ENCODE results near the gene BBS9. TPM values are rescaled to one million over a fixed set of nuclear protein-coding genes. Genes with fewer than 3 reads are reported as not detected.

The BBS9 gene
- total RNA-seq, 1 experiment from 2014 or later = 9.4 TPM

DNA sequence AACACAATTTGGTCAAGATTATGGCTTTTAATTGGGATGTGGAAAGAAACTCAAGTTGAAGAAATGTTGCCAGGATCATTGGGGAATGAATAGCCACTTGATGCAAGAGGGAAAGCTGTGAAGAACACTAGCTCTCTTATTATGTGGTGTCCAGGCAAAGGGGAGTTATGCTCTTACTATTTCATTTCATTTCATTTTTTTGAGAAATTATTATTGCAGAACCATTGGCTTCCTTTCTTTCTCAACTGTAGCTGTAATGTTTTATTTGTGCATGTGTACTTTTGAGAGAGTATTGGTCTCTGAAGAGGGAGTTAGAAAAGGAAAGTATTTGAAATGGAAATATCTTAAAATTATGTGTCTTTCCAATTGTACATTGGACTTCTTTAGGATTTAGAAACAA lies 463.4 kb downstream of the BBS9 start:
- H3K27me3 Mint-ChIP-seq (ENCODE audit: unreplicated experiment) = no peaks in the 10 kb centered on the region
- CTCF ChIA-PET = no interaction called here
- no peak for TF ChIP-seq CTCF (IDR thresholded peaks at IDR 0.05; ENCODE audit: unreplicated experiment)
- no peaks in the 10 kb centered on the region for H3K4me1 Mint-ChIP-seq (ENCODE audit: low read depth, unreplicated experiment)
- H3K4me3 Mint-ChIP-seq (ENCODE audit: low read depth, unreplicated experiment) = no peak overlapping the region
- no peak for DNase-seq
- no peak overlapping the region for H3K27ac Mint-ChIP-seq (ENCODE audit: unreplicated experiment)
- H3K36me3 Mint-ChIP-seq (ENCODE audit: insufficient read depth, unreplicated experiment) = no peaks in the 10 kb centered on the region
- no peaks in the 10 kb centered on the region for H3K9me3 Mint-ChIP-seq (ENCODE audit: low read depth, unreplicated experiment)
- intact Hi-C loops (cut with micrococcal nuclease; ENCODE audit: unreplicated experiment) = no loop called here
- no TSS peak for BruUV-seq (replicated peaks)

DNA sequence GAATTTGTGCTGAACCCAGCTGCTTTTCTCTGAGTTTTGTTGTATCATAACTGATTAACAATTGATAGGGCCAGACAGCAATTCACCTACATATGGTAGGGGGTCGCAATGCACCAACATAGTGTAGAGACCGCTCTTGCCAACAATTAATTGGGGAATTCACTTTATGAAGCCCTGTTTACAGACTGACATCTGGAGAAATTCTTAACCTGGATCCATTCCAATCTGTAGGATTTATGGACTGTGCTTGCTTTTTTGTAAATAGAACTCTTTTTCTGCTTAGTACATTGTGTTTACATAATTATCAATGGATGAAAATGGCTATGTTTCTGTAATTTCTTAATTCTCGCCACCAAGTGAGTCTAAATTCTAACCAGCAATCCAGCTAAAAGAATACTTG lies 464.2 kb downstream of the BBS9 start:
- intact Hi-C loops (cut with micrococcal nuclease; ENCODE audit: unreplicated experiment) = no loop called here
- no peak for TF ChIP-seq CTCF (IDR thresholded peaks at IDR 0.05; ENCODE audit: unreplicated experiment)
- Mint-ChIP-seq H3K4me1 (ENCODE audit: low read depth, unreplicated experiment) (no peaks in the 10 kb centered on the region), H3K27me3 (ENCODE audit: unreplicated experiment) (no peaks in the 10 kb centered on the region), H3K4me3 (ENCODE audit: low read depth, unreplicated experiment) (no peak overlapping the region), H3K27ac (ENCODE audit: unreplicated experiment) (no peak overlapping the region), H3K36me3 (ENCODE audit: insufficient read depth, unreplicated experiment) (no peaks in the 10 kb centered on the region), H3K9me3 (ENCODE audit: low read depth, unreplicated experiment) (no peaks in the 10 kb centered on the region)
- CTCF ChIA-PET = no interaction called here
- BruUV-seq (replicated peaks) = no TSS peak
- DNase-seq = no peak

DNA sequence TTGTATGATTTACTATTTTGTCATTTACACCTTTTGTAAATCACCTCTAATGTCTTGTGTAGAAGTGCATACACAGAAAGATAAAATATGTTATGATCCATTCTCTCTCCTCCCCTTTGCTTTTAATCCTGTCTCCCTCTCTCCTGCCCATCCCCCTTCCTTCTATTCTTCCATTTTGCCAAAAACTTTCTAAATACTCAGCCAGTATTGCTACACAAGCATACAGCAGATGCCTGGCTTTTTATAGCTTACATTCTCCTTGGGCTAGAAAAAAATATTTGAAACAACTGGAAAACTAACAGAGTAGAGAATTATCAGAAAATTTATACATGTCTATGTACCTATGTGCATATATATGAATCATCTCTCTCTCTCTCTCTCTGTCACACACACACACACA lies 467.3 kb downstream of the BBS9 start:
- Mint-ChIP-seq H3K4me3 (ENCODE audit: low read depth, unreplicated experiment) (no peak overlapping the region), H3K27me3 (ENCODE audit: unreplicated experiment) (no peaks in the 10 kb centered on the region), H3K9me3 (ENCODE audit: low read depth, unreplicated experiment) (no peaks in the 10 kb centered on the region), H3K4me1 (ENCODE audit: low read depth, unreplicated experiment) (no peaks in the 10 kb centered on the region), H3K36me3 (ENCODE audit: insufficient read depth, unreplicated experiment) (no peaks in the 10 kb centered on the region), H3K27ac (ENCODE audit: unreplicated experiment) (no peak overlapping the region)
- DNase-seq = no peak
- TF ChIP-seq CTCF (IDR thresholded peaks at IDR 0.05; ENCODE audit: unreplicated experiment) = no peak
- CTCF ChIA-PET = no interaction called here
- intact Hi-C loops (cut with micrococcal nuclease; ENCODE audit: unreplicated experiment) = no loop called here
- BruUV-seq (replicated peaks) = no TSS peak

- TF ChIP-seq CTCF (IDR thresholded peaks at IDR 0.05; ENCODE audit: unreplicated experiment) = no peak
- intact Hi-C loops (cut with micrococcal nuclease; ENCODE audit: unreplicated experiment) = no loop called here
- Mint-ChIP-seq H3K9me3 (ENCODE audit: low read depth, unreplicated experiment) (no peaks in the 10 kb centered on the region), H3K27ac (ENCODE audit: unreplicated experiment) (no peak overlapping the region), H3K27me3 (ENCODE audit: unreplicated experiment) (no peaks in the 10 kb centered on the region), H3K36me3 (ENCODE audit: insufficient read depth, unreplicated experiment) (no peaks in the 10 kb centered on the region), H3K4me1 (ENCODE audit: low read depth, unreplicated experiment) (no peaks in the 10 kb centered on the region), H3K4me3 (ENCODE audit: low read depth, unreplicated experiment) (no peak overlapping the region)
- CTCF ChIA-PET = interaction anchor here (0.6 kb wide), 2 partner anchors 21 to 425 kb away, joined by 3 read pairs; no protein-coding TSS in a partner anchor
- no TSS peak for BruUV-seq (replicated peaks)
- DNase-seq = no peak
These were observed 467.8 kb downstream of the BBS9 start for GRCh38 chr7:33597181-33597580.

GRCh38 chr7:33601101-33601500 lies 471.7 kb downstream of the BBS9 start:
- no peak overlapping the region for H3K4me3 Mint-ChIP-seq (ENCODE audit: low read depth, unreplicated experiment)
- CTCF ChIA-PET = no interaction called here
- intact Hi-C loops (cut with micrococcal nuclease; ENCODE audit: unreplicated experiment) = no loop called here
- no peak for DNase-seq
- no peak overlapping the region for H3K27ac Mint-ChIP-seq (ENCODE audit: unreplicated experiment)
- H3K4me1 Mint-ChIP-seq (ENCODE audit: low read depth, unreplicated experiment) = no peaks in the 10 kb centered on the region
- no peaks in the 10 kb centered on the region for H3K9me3 Mint-ChIP-seq (ENCODE audit: low read depth, unreplicated experiment)
- TF ChIP-seq CTCF (IDR thresholded peaks at IDR 0.05; ENCODE audit: unreplicated experiment) = no peak
- H3K36me3 Mint-ChIP-seq (ENCODE audit: insufficient read depth, unreplicated experiment) = no peaks in the 10 kb centered on the region
- no peaks in the 10 kb centered on the region for H3K27me3 Mint-ChIP-seq (ENCODE audit: unreplicated experiment)
- no TSS peak for BruUV-seq (replicated peaks)

Data from Calu3 (cell line).